ENCODE data around the gene MSRB1.

GRCh38 chr16:1991588-1991947 is 48.6 kb upstream of the MSRB1 start:
- TF ChIP-seq FOXM1 (IDR thresholded peaks at IDR 0.05; ENCODE audit: borderline replicate concordance, low read depth): no peak
- TF ChIP-seq RAD21 (IDR thresholded peaks at IDR 0.05; ENCODE audit: low read depth): no peak
- no peak for TF ChIP-seq REST (IDR thresholded peaks at IDR 0.05; ENCODE audit: low read depth)
- no peak for TF ChIP-seq TAF1 (IDR thresholded peaks at IDR 0.05; ENCODE audit: low read depth)
- no peak for TF ChIP-seq ZBTB7A (IDR thresholded peaks at IDR 0.05; ENCODE audit: low read depth)
- TF ChIP-seq TCF12 (IDR thresholded peaks at IDR 0.05; ENCODE audit: low read depth): no peak
- TF ChIP-seq YY1 (IDR thresholded peaks at IDR 0.05; ENCODE audit: low read depth): no peak
- no peak for TF ChIP-seq TEAD4 (IDR thresholded peaks at IDR 0.05)
- TF ChIP-seq NFIC (IDR thresholded peaks at IDR 0.05): no peak
- TF ChIP-seq USF1 (IDR thresholded peaks at IDR 0.05): no peak
- no peak for TF ChIP-seq EGR1 (IDR thresholded peaks at IDR 0.05)
- no peak for TF ChIP-seq EP300 (IDR thresholded peaks at IDR 0.05; ENCODE audit: borderline replicate concordance)
- TF ChIP-seq MAX (IDR thresholded peaks at IDR 0.05): no peak

Data from Ishikawa (cell line).